Left ventricle myocardium inferior (tissue), 1 donor: Measurements from ENCODE around the gene WNT4. TPM values are rescaled to one million over a fixed set of nuclear protein-coding genes. Genes with fewer than 3 reads are reported as not detected.

Experiments used
- DNase-seq: peaks from one replicate; pipeline ENCODE4 v3.0.0-alpha.2; 2020
- H3K27ac ChIP-seq: fragments of 200-600 bp; replicated peaks from 2 replicates; pipeline ENCODE4 v1.8.0; 2021
- H3K27me3 ChIP-seq: fragments of 200-600 bp; 2 replicates; pipeline ENCODE4 v1.8.0; 2021; ENCODE audit warnings: low read depth
- H3K36me3 ChIP-seq: fragments of 200-600 bp; 2 replicates; pipeline ENCODE4 v1.8.0; 2021
- H3K4me1 ChIP-seq: fragments of 200-600 bp; 2 replicates; pipeline ENCODE4 v1.8.0; 2021
- H3K4me3 ChIP-seq: fragments of 200-600 bp; 2 replicates; pipeline ENCODE4 v1.8.0; 2021; ENCODE audit warnings: mild to moderate bottlenecking, moderate library complexity
- H3K9me3 ChIP-seq: fragments of 200-600 bp; replicated peaks from 2 replicates; pipeline ENCODE4 v1.8.0; 2021
- intact Hi-C: fragments of 100-400 bp; cut with micrococcal nuclease; formaldehyde crosslinking; loops from one replicate; pipeline ENCODE4 v1.11.0; 2022
- total RNA-seq: library from RNA; stranded (reverse); fragmentation: NEBNext Ultra II Directional; extraction: Animal tissue kit (Norgen Biotek cat#: 25700); gene quantifications from one replicate; pipeline ENCODE4 v1.2.1, GENCODE V29; 2021
- TF ChIP-seq, protein P1 (sequence below): fragments of 200-600 bp; IDR thresholded peaks from 2 replicates; pipeline ENCODE4 v1.8.0; 2021; ENCODE audit warnings: antibody characterized with exemption, mild to moderate bottlenecking, borderline replicate concordance
- donor health status: DM: no; HTN: yes; CAD: no; lungs with severe emphysema.

WNT4 gene
- total RNA-seq, 1 donor from 2014 or later: not detected

DNA sequence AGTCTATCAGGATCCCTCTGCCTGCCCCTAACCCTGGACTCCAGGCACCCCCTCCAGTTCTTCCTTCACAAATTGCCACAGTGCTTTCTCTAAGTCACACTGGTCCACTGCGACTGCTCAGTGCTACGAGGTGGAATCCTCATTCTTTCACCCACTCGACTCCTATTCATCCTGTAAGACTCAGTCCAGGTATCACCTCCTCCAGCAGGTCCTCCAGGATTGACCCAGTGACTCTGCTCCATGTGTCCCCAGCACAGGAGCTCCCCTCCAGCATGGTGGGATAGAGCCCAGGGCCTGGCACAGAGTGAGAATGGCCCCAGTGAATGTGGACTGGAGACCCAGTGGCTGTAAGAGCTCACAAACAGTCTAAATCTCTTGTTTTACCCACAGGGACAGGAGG is 45.5 kb upstream of the WNT4 start:
- H3K4me1 ChIP-seq: no peaks in the 10 kb centered on the region
- DNase-seq: no peak
- H3K36me3 ChIP-seq: no peaks in the 10 kb centered on the region
- TF ChIP-seq, protein P1, sequence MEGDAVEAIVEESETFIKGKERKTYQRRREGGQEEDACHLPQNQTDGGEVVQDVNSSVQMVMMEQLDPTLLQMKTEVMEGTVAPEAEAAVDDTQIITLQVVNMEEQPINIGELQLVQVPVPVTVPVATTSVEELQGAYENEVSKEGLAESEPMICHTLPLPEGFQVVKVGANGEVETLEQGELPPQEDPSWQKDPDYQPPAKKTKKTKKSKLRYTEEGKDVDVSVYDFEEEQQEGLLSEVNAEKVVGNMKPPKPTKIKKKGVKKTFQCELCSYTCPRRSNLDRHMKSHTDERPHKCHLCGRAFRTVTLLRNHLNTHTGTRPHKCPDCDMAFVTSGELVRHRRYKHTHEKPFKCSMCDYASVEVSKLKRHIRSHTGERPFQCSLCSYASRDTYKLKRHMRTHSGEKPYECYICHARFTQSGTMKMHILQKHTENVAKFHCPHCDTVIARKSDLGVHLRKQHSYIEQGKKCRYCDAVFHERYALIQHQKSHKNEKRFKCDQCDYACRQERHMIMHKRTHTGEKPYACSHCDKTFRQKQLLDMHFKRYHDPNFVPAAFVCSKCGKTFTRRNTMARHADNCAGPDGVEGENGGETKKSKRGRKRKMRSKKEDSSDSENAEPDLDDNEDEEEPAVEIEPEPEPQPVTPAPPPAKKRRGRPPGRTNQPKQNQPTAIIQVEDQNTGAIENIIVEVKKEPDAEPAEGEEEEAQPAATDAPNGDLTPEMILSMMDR: no peak
- no peak overlapping the region for H3K27ac ChIP-seq
- no peak overlapping the region for H3K4me3 ChIP-seq
- H3K9me3 ChIP-seq: no peaks in the 10 kb centered on the region
- intact Hi-C loops: no loop called here
- H3K27me3 ChIP-seq: peaks cover 79% of the 10 kb centered on the region

- H3K4me1 ChIP-seq: no peaks in the 10 kb centered on the region
- H3K9me3 ChIP-seq: no peaks in the 10 kb centered on the region
- H3K27ac ChIP-seq: no peak overlapping the region
- no peaks in the 10 kb centered on the region for H3K36me3 ChIP-seq
- TF ChIP-seq, protein P1: no peak
- intact Hi-C loops: no loop called here
- peaks cover 89% of the 10 kb centered on the region for H3K27me3 ChIP-seq
- H3K4me3 ChIP-seq: no peak overlapping the region
- no peak for DNase-seq
These were observed 43.4 kb upstream of the WNT4 start for GRCh38 chr1:22186311-22186710.

GRCh38 chr1:22184892-22185612 is 42.2 kb upstream of the WNT4 start:
- Histone ChIP-seq H3K4me3 (no peak overlapping the region), H3K27me3 (peaks cover 89% of the 10 kb centered on the region)
- intact Hi-C loops: no loop called here

DNA sequence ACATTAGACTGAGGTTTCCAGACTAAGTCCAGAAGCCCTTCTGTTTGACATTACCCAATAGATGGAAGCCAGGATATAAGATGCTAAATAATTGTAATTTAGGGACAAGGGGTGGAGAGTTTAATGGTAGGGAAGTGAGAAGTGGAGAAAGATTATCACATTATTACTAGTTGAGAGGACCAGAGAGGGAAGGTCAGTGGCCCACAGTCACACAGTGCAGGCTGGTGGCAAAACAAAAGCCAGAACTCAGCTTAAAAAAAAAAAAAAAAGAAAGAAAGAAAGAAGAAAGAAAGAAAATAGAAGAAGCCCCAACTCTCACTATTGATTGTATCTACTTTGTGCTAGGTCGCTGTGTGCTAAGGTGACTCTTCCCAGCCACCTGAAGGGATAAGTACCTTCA is 41.6 kb upstream of the WNT4 start:
- DNase-seq: no peak
- Histone ChIP-seq H3K27ac (no peak overlapping the region), H3K27me3 (peaks cover 89% of the 10 kb centered on the region), H3K36me3 (no peaks in the 10 kb centered on the region), H3K9me3 (no peaks in the 10 kb centered on the region), H3K4me3 (no peak overlapping the region), H3K4me1 (no peaks in the 10 kb centered on the region)
- TF ChIP-seq, protein P1: no peak
- intact Hi-C loops: no loop called here

More at GRCh38 chr1:22184892-22185612, 42.2 kb upstream of the WNT4 start:
- Histone ChIP-seq H3K9me3 (no peaks in the 10 kb centered on the region), H3K36me3 (no peaks in the 10 kb centered on the region), H3K27ac (no peak overlapping the region), H3K4me1 (no peaks in the 10 kb centered on the region)
- DNase-seq: no peak
- TF ChIP-seq, protein P1: no peak

DNA sequence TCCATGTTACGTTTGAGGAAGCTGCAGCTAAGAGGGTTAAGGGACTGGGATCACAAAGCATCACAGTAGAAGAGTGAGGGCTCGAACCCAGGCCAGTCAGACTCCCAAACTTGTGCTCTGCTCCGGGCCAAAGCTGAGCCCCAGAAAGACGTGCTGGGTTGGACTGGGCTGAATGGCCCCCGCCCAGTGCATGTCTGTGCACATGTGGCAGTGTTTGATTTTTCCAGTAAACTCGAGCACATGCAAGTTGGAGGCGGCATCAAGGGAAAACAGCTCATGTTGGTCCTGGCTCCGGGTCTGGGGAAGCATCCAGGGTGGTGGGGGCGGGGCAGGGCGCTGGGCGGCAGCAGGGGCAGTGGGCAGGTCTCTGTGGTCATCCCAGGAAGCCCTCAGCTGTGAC is 39.8 kb upstream of the WNT4 start:
- H3K27ac ChIP-seq: no peak overlapping the region
- no peaks in the 10 kb centered on the region for H3K9me3 ChIP-seq
- TF ChIP-seq, protein P1: no peak
- H3K36me3 ChIP-seq: no peaks in the 10 kb centered on the region
- no peak overlapping the region for H3K4me3 ChIP-seq
- intact Hi-C loops: no loop called here
- H3K4me1 ChIP-seq: no peaks in the 10 kb centered on the region
- H3K27me3 ChIP-seq: peaks cover 80% of the 10 kb centered on the region
- no peak for DNase-seq
